ENCODE measurements around the gene JUP.
A peak's percentile ranks its signal among the peaks of the same experiment; 100 is the strongest.

DNA sequence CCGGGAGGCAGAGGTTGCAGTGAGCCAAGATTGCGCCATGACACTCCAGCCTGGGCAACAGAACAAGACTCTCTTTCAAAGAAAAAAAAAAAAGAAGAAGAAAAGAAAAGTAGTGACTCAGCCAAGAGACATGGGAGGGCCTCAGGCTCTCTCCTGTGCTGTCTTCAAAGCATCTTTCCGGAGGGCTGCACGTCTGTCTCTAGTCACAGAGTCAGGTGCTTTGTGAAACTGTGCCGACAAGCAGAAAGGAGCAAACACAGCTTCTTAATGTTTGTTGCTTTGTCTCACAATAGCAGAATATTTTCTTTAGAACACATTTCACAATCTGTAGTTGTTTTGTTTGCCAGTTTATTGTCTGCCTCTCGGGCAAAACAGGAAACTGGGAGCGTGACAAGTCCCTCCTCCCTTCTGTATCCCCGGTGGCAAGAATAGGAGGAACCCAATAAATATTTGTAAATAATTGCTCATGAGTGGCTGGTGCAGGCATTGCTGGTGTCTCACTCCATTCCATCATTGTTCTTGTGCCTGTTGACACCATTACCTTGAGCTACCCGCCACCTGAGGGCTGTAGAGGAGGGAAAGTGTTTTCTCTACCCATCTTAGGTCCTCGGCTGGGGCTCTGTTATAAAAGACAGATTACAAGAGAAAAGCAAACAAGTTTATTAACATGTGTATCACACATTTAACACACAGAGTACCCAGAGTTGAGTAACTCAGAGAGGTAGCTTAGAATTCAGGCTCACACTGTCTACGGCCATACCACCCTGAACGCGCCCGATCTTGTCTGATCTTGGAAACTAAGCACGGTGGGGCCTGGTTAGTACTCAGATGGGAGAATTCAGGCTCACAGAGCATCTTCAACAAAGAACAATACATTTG is 68.9 kb downstream of the JUP start:
- TF ChIP-seq, protein P1, sequence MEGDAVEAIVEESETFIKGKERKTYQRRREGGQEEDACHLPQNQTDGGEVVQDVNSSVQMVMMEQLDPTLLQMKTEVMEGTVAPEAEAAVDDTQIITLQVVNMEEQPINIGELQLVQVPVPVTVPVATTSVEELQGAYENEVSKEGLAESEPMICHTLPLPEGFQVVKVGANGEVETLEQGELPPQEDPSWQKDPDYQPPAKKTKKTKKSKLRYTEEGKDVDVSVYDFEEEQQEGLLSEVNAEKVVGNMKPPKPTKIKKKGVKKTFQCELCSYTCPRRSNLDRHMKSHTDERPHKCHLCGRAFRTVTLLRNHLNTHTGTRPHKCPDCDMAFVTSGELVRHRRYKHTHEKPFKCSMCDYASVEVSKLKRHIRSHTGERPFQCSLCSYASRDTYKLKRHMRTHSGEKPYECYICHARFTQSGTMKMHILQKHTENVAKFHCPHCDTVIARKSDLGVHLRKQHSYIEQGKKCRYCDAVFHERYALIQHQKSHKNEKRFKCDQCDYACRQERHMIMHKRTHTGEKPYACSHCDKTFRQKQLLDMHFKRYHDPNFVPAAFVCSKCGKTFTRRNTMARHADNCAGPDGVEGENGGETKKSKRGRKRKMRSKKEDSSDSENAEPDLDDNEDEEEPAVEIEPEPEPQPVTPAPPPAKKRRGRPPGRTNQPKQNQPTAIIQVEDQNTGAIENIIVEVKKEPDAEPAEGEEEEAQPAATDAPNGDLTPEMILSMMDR (conservative IDR thresholded peaks at IDR 0.05; ENCODE audit: low read depth, low read length): no peak
- TF ChIP-seq POLR2A (IDR thresholded peaks at IDR 0.05; ENCODE audit: low read depth, low read length) (no peak), SMC3 (IDR thresholded peaks at IDR 0.05; ENCODE audit: low read depth, low read length) (no peak), RAD21 (IDR thresholded peaks at IDR 0.05; ENCODE audit: low read length) (no peak), RCOR1 (IDR thresholded peaks at IDR 0.05; ENCODE audit: insufficient replicate concordance, low read length) (no peak), CEBPB (IDR thresholded peaks at IDR 0.05; ENCODE audit: low read depth, low read length) (peak; percentile 58), BHLHE40 (IDR thresholded peaks at IDR 0.05; ENCODE audit: low read depth, low read length) (no peak), CHD1 (IDR thresholded peaks at IDR 0.05; ENCODE audit: low read depth, low read length) (no peak), RFX5 (IDR thresholded peaks at IDR 0.05; ENCODE audit: low read depth, low read length) (no peak), ELK1 (IDR thresholded peaks at IDR 0.05; ENCODE audit: borderline replicate concordance, low read depth, low read length) (no peak)
- TF ChIP-seq, protein P2, sequence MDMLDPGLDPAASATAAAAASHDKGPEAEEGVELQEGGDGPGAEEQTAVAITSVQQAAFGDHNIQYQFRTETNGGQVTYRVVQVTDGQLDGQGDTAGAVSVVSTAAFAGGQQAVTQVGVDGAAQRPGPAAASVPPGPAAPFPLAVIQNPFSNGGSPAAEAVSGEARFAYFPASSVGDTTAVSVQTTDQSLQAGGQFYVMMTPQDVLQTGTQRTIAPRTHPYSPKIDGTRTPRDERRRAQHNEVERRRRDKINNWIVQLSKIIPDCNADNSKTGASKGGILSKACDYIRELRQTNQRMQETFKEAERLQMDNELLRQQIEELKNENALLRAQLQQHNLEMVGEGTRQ (IDR thresholded peaks at IDR 0.05; ENCODE audit: low read depth, low read length): no peak
